Prostate gland (tissue), 2 donors: ENCODE measurements around the gene ACOXL. TPM values are rescaled to one million over a fixed set of nuclear protein-coding genes. Genes with fewer than 3 reads are reported as not detected.

ENCODE experiments used
- DNase-seq: peaks from one replicate; pipeline ENCODE4 v3.0.0-alpha.2; 2019; ENCODE audit warnings: low spot score
- H3K27ac ChIP-seq, 2 donors: fragments of 200-600 bp; sonication (generic); 2 replicates each; pipeline ENCODE4 v1.5.1; 2017 to 2019
- H3K27me3 ChIP-seq: fragments of 200-600 bp; sonication (generic); replicated peaks from 2 replicates; pipeline ENCODE4 v1.5.1; 2019; ENCODE audit not compliant: insufficient read depth
- H3K36me3 ChIP-seq, 2 donors: fragments of 200-600 bp; sonication (generic); 1 replicate in 1 of 2; 2 replicates in 1 of 2; pipeline versions ENCODE4 v1.5.1 to v1.8.1; 2017 to 2019
- H3K4me1 ChIP-seq: fragments of 200-600 bp; sonication (generic); replicated peaks from 2 replicates; pipeline ENCODE4 v1.5.1; 2019
- H3K4me3 ChIP-seq, 2 donors: fragments of 200-600 bp; sonication (generic); 2 replicates each; pipeline ENCODE4 v1.5.1; 2017 to 2019
- H3K9me3 ChIP-seq: fragments of 200-600 bp; sonication (generic); 2 replicates; pipeline ENCODE4 v1.5.1; 2017
- POLR2A ChIP-seq: fragments of 450-650 bp; IDR thresholded peaks from one replicate; pipeline ENCODE4 v1.6.1; 2016; ENCODE audit warnings: antibody characterized with exemption, mild to moderate bottlenecking
- POLR2AphosphoS5 ChIP-seq: sonication (generic); formaldehyde crosslinking; IDR thresholded peaks from one replicate; pipeline ENCODE4 v1.6.1; 2017; ENCODE audit warnings: antibody characterized with exemption
- WGBS: methylation state at CpG from one replicate; pipeline ENCODE4 v1.1.5; 2018; 5-methylcytosine and 5-hydroxymethylcytosine counted together
- intact Hi-C: fragments of 100-400 bp; cut with DNase I; formaldehyde crosslinking; loops from one replicate; pipeline ENCODE4 v1.14.2; 2022
- total RNA-seq, 2 donors: library from RNA; depleted of rRNA; stranded (reverse); fragments of >200 nt; gene quantifications; one replicate each; pipeline ENCODE4 v1.1.0, GENCODE V29; 2016
- TF ChIP-seq, protein P1 (sequence below), 4 experiments: fragments of 200-600 bp in 2 of 4; fragments of 450-650 bp in 2 of 4; sonication (generic) in 2 of 4; IDR thresholded peaks; 1 replicate in 3 of 4; 2 replicates in 1 of 4; pipeline ENCODE4 v1.5.1; 2016 to 2019; ENCODE audit warnings: antibody characterized with exemption in 4 of 4, mild to moderate bottlenecking in 2 of 4, moderate library complexity in 2 of 4

ACOXL gene
- total RNA-seq, 2 donors from 2014 or later: 8.0 to 8.3 TPM

DNA sequence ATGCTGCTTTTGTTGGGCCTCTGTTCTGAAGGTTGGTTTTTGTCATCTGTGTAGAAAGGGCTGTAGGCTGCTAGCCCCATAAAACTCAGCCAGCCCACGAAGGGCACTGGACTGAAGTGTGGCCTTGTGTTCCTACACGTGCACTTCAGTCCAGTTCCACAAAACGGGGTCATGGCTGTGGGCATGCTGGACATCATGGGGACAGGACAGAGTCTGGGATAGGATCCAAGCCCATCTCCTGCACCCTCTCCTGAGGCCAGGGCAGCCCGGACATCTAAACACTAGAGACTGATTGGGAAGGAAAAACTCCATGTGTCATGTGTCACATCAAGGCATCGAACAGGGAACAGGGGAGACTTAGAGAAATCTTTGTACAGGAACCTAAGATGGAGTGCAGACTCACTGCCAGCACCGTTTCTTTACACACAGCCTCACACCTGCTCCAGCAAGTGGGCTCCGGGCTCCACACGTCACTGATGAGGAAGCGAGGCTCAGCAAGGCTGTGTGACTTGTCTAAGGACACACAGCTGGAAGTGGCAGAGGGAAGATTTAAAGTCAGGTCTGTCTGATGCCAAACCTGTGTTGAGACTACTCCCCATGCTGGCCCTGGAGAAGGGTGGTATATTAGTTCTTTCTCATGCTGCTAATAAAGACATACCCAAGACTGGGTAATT, 313.5 kb downstream of the ACOXL start:
- Histone ChIP-seq H3K36me3 (no peaks in the 10 kb centered on the region), H3K4me1 (no peaks in the 10 kb centered on the region), H3K27me3 (no peaks in the 10 kb centered on the region), H3K27ac (no peak overlapping the region), H3K9me3 (no peaks in the 10 kb centered on the region), H3K4me3 (no peak overlapping the region)
- no peak for DNase-seq
- TF ChIP-seq POLR2AphosphoS5: no peak
- no peak for TF ChIP-seq POLR2A
- TF ChIP-seq, protein P1, sequence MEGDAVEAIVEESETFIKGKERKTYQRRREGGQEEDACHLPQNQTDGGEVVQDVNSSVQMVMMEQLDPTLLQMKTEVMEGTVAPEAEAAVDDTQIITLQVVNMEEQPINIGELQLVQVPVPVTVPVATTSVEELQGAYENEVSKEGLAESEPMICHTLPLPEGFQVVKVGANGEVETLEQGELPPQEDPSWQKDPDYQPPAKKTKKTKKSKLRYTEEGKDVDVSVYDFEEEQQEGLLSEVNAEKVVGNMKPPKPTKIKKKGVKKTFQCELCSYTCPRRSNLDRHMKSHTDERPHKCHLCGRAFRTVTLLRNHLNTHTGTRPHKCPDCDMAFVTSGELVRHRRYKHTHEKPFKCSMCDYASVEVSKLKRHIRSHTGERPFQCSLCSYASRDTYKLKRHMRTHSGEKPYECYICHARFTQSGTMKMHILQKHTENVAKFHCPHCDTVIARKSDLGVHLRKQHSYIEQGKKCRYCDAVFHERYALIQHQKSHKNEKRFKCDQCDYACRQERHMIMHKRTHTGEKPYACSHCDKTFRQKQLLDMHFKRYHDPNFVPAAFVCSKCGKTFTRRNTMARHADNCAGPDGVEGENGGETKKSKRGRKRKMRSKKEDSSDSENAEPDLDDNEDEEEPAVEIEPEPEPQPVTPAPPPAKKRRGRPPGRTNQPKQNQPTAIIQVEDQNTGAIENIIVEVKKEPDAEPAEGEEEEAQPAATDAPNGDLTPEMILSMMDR (IDR thresholded peaks at IDR 0.05): no peak
- intact Hi-C loops: no loop called here
- 93% methylated on average over 9 of the region's 9 CpGs for WGBS

GRCh38 chr2:111046670-111047069, 314.3 kb downstream of the ACOXL start:
- Histone ChIP-seq H3K9me3 (no peaks in the 10 kb centered on the region), H3K27me3 (no peaks in the 10 kb centered on the region), H3K4me1 (no peaks in the 10 kb centered on the region), H3K4me3 (no peak overlapping the region), H3K27ac (no peak overlapping the region), H3K36me3 (no peaks in the 10 kb centered on the region)
- 97% methylated on average over 5 of the region's 5 CpGs for WGBS
- intact Hi-C loops: no loop called here
- TF ChIP-seq, protein P1 (IDR thresholded peaks at IDR 0.05): no peak
- TF ChIP-seq POLR2A (no peak), POLR2AphosphoS5 (no peak)
- DNase-seq: no peak

GRCh38 chr2:111048856-111049768, 316.7 kb downstream of the ACOXL start:
- intact Hi-C loops: no loop called here
- DNase-seq: no peak
- Histone ChIP-seq H3K36me3 (no peaks in the 10 kb centered on the region), H3K4me1 (no peaks in the 10 kb centered on the region), H3K27me3 (no peaks in the 10 kb centered on the region), H3K4me3 (no peak overlapping the region), H3K27ac (no peak overlapping the region), H3K9me3 (no peaks in the 10 kb centered on the region)
- 32% methylated on average over 12 of the region's 12 CpGs for WGBS
- TF ChIP-seq POLR2A: no peak
- TF ChIP-seq, protein P1 (IDR thresholded peaks at IDR 0.05): no peak
- no peak for TF ChIP-seq POLR2AphosphoS5

GRCh38 chr2:111049792-111050640, 317.6 kb downstream of the ACOXL start:
- TF ChIP-seq POLR2AphosphoS5: no peak
- TF ChIP-seq POLR2A: no peak
- TF ChIP-seq, protein P1 (IDR thresholded peaks at IDR 0.05): no peak
- Histone ChIP-seq H3K9me3 (no peaks in the 10 kb centered on the region), H3K36me3 (no peaks in the 10 kb centered on the region), H3K4me1 (no peaks in the 10 kb centered on the region), H3K27me3 (no peaks in the 10 kb centered on the region), H3K4me3 (no peak overlapping the region), H3K27ac (no peak overlapping the region)
- intact Hi-C loops: no loop called here
- 69% methylated on average over 8 of the region's 8 CpGs for WGBS
- DNase-seq: no peak
